SU-DHL-6 (cell line): ENCODE data around the gene ENOX2.

Source experiments
- H2AFZ ChIP-seq: fragments of 200-600 bp; sonication (generic); 2 replicates; pipeline ENCODE4 v1.6.1; 2014; ENCODE audit warnings: low read depth, mild to moderate bottlenecking, moderate library complexity, mixed read lengths, antibody characterized with exemption, low read length; ENCODE audit not compliant: severe bottlenecking
- H3F3A ChIP-seq: fragments of 200-600 bp; shearing (Covaris generic); 2 replicates; pipeline ENCODE4 v1.6.0; 2016; ENCODE audit warnings: antibody characterized with exemption, mild to moderate bottlenecking; ENCODE audit not compliant: insufficient read depth
- H3K27ac ChIP-seq: fragments of 200-600 bp; sonication (generic); 2 replicates; pipeline ENCODE4 v1.5.1; 2016; ENCODE audit warnings: low read depth, mild to moderate bottlenecking, low read length, moderate library complexity, mixed read lengths
- H3K27me3 ChIP-seq: fragments of 200-600 bp; sonication (generic), shearing (Covaris generic); 2 replicates; pipeline ENCODE4 v1.6.0; 2014; ENCODE audit warnings: mild to moderate bottlenecking, low read length
- H3K36me3 ChIP-seq: fragments of 200-600 bp; sonication (generic); 2 replicates; pipeline ENCODE4 v1.6.1; 2014; ENCODE audit warnings: mild to moderate bottlenecking, low read length, mixed read lengths
- H3K4me2 ChIP-seq: fragments of 300-600, 200-600 bp; shearing (Covaris generic), sonication (generic); 2 replicates; pipeline ENCODE4 v1.6.0; 2014; ENCODE audit warnings: low read length, low read depth, mild to moderate bottlenecking; ENCODE audit not compliant: poor library complexity, severe bottlenecking
- H3K4me3 ChIP-seq: fragments of 200-600 bp; sonication (generic); 2 replicates; pipeline ENCODE4 v1.5.1; 2014; ENCODE audit warnings: antibody characterized with exemption, low read length, mild to moderate bottlenecking, mixed read lengths; ENCODE audit not compliant: insufficient read depth, poor library complexity, severe bottlenecking
- H3K79me2 ChIP-seq: fragments of 200-600 bp; sonication (generic); 2 replicates; pipeline ENCODE4 v1.6.1; 2014; ENCODE audit warnings: mild to moderate bottlenecking, low read length, moderate library complexity; ENCODE audit not compliant: insufficient read depth
- H3K9ac ChIP-seq: fragments of 200-600 bp; sonication (generic); 2 replicates; pipeline ENCODE4 v1.7.0; 2014; ENCODE audit warnings: mild to moderate bottlenecking, low read length
- H3K9me2 ChIP-seq: fragments of 200-600 bp; sonication (generic); replicated peaks from 2 replicates; pipeline ENCODE4 v1.6.1; 2014; ENCODE audit warnings: low read length; ENCODE audit not compliant: insufficient read depth
- H3K9me3 ChIP-seq: fragments of 200-600 bp; sonication (generic); 2 replicates; pipeline ENCODE4 v1.6.1; 2014; ENCODE audit warnings: low read length, mixed read lengths; ENCODE audit not compliant: insufficient read depth
- H4K20me1 ChIP-seq: fragments of 200-600 bp; sonication (generic); 2 replicates; pipeline ENCODE4 v1.6.1; 2014; ENCODE audit warnings: low read depth, mild to moderate bottlenecking, antibody characterized with exemption, low read length, moderate library complexity, mixed read lengths
- CTCF ChIP-seq: fragments of 200-600 bp; sonication (generic); IDR thresholded peaks from one replicate; pipeline ENCODE4 v1.5.1; 2017; ENCODE audit warnings: antibody characterized with exemption, mild to moderate bottlenecking, low read length, moderate library complexity; ENCODE audit not compliant: insufficient read depth, poor library complexity, severe bottlenecking
- EZH2phosphoT487 ChIP-seq: fragments of 200-600 bp; sonication (generic), shearing (Covaris generic); conservative IDR thresholded peaks from 2 replicates; pipeline ENCODE4 v1.6.1; 2018; ENCODE audit warnings: mild to moderate bottlenecking, antibody characterized with exemption, low read length, moderate library complexity, mixed read lengths

Gene ENOX2

GRCh38 chrX:130810561-130810960 lies 92.4 kb downstream of the ENOX2 start:
- no peaks in the 10 kb centered on the region for H3K9me3 ChIP-seq
- H2AFZ ChIP-seq, result no peak overlapping the region
- no peaks in the 10 kb centered on the region for H3K27me3 ChIP-seq
- no peaks in the 10 kb centered on the region for H3F3A ChIP-seq
- H3K27ac ChIP-seq, result no peak overlapping the region
- no peak overlapping the region for H3K9ac ChIP-seq
- H3K79me2 ChIP-seq, result no peaks in the 10 kb centered on the region
- H3K4me3 ChIP-seq, result no peak overlapping the region
- no peaks in the 10 kb centered on the region for H3K9me2 ChIP-seq
- no peaks in the 10 kb centered on the region for H4K20me1 ChIP-seq
- H3K36me3 ChIP-seq, result no peaks in the 10 kb centered on the region
- TF ChIP-seq CTCF (no peak), EZH2phosphoT487 (no peak)
- H3K4me2 ChIP-seq, result no peak overlapping the region

- Histone ChIP-seq H3K9me2 (no peaks in the 10 kb centered on the region), H3K27ac (no peak overlapping the region), H3K27me3 (no peaks in the 10 kb centered on the region), H3F3A (no peaks in the 10 kb centered on the region), H3K9ac (no peak overlapping the region), H3K36me3 (no peaks in the 10 kb centered on the region), H3K4me2 (no peak overlapping the region), H4K20me1 (no peaks in the 10 kb centered on the region), H3K79me2 (no peaks in the 10 kb centered on the region), H3K9me3 (no peaks in the 10 kb centered on the region), H2AFZ (no peak overlapping the region), H3K4me3 (no peak overlapping the region)
- TF ChIP-seq CTCF (no peak), EZH2phosphoT487 (no peak)
These were observed 97.1 kb downstream of the ENOX2 start for GRCh38 chrX:130805903-130806302.

DNA sequence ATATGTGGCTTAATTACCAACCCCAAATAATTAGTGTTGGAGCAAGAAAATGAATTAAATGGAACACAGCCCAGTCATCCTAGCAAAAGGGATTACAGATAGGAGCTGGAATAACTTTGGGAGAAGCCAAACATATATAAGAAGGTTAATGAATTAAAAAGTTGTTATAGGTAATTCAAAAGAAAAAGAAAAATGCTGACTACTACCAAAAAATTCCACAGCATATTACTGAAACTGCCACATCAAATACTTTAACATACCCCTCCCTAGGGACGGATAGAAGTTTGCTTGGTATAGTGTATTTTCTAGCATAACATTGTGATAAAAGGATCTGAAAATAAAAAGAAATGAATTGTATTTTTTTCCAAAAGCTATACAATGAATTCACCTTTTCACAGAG lies 99.5 kb downstream of the ENOX2 start:
- Histone ChIP-seq H3K9ac (no peak overlapping the region), H4K20me1 (no peaks in the 10 kb centered on the region), H3K27ac (no peak overlapping the region), H3K9me2 (no peaks in the 10 kb centered on the region), H3K79me2 (no peaks in the 10 kb centered on the region), H3K9me3 (no peaks in the 10 kb centered on the region), H3K27me3 (no peaks in the 10 kb centered on the region), H3K4me2 (no peak overlapping the region), H3K4me3 (no peak overlapping the region), H3K36me3 (no peaks in the 10 kb centered on the region), H2AFZ (no peak overlapping the region), H3F3A (no peaks in the 10 kb centered on the region)
- TF ChIP-seq CTCF, result no peak
- no peak for TF ChIP-seq EZH2phosphoT487

- TF ChIP-seq CTCF, result no peak
- TF ChIP-seq EZH2phosphoT487, result no peak
- H3K4me3 ChIP-seq, result no peak overlapping the region
- H3K4me2 ChIP-seq, result no peak overlapping the region
- no peak overlapping the region for H3K27ac ChIP-seq
- H3K27me3 ChIP-seq, result no peaks in the 10 kb centered on the region
- H2AFZ ChIP-seq, result no peak overlapping the region
- H3K9me3 ChIP-seq, result no peaks in the 10 kb centered on the region
- no peaks in the 10 kb centered on the region for H4K20me1 ChIP-seq
- H3K79me2 ChIP-seq, result no peaks in the 10 kb centered on the region
- no peaks in the 10 kb centered on the region for H3F3A ChIP-seq
- H3K36me3 ChIP-seq, result no peaks in the 10 kb centered on the region
- no peaks in the 10 kb centered on the region for H3K9me2 ChIP-seq
- H3K9ac ChIP-seq, result no peak overlapping the region
These were observed 101.1 kb downstream of the ENOX2 start for GRCh38 chrX:130801901-130802300.
